ENCODE results near the gene SMCO2.

SMCO2 gene

GRCh38 chr12:27480016-27480415 lies 33.5 kb downstream of the SMCO2 start:
- Histone ChIP-seq H3K4ac (ENCODE audit: low read depth in 1 of 2, low read length in 2 of 2) (no peak overlapping the region), H2BK120ac (ENCODE audit: low read depth, low read length) (no peak overlapping the region), H3K79me1 (replicated peaks; ENCODE audit: low read length, poor library complexity, severe bottlenecking) (no peaks in the 10 kb centered on the region), H3K9ac (ENCODE audit: low read length) (no peak overlapping the region), H3K4me2 (ENCODE audit: low read length, poor library complexity, severe bottlenecking) (no peak overlapping the region), H4K91ac (ENCODE audit: low read length) (peak overlapping the region; percentile 83), H3K27ac (ENCODE audit: low read length, poor library complexity, severe bottlenecking) (no peak overlapping the region), H3K14ac (ENCODE audit: low read length in 2 of 2) (no peak overlapping the region), H2BK12ac (ENCODE audit: low read length in 2 of 2) (no peak overlapping the region), H3K4me1 (ENCODE audit: control insufficient read depth, insufficient read depth, low read depth, low read length) (no peaks in the 10 kb centered on the region), H2BK15ac (ENCODE audit: low read depth, poor library complexity, severe bottlenecking) (no peak overlapping the region), H3K9me3 (ENCODE audit: control insufficient read depth, low read length) (peaks cover 38% of the 10 kb centered on the region), H2AK5ac (ENCODE audit: low read length, severe bottlenecking) (no peak overlapping the region), H4K8ac (ENCODE audit: low read length) (no peak overlapping the region), H2BK5ac (ENCODE audit: low read depth, low read length, poor library complexity, severe bottlenecking) (no peak overlapping the region), H3K18ac (ENCODE audit: low read depth in 1 of 2, low read length in 2 of 2) (no peak overlapping the region), H2AFZ (ENCODE audit: low read depth, low read length) (no peak overlapping the region), H3K23ac (ENCODE audit: low read length in 2 of 2) (peak overlapping the region in 1 of 2 experiments; percentile 14), H3K27me3 (ENCODE audit: control insufficient read depth in 1 of 2, insufficient read depth in 1 of 2, low read length in 2 of 2) (no peaks in the 10 kb centered on the region), H3K36me3 (ENCODE audit: control insufficient read depth in 1 of 2, insufficient read depth in 2 of 2, low read depth in 1 of 2, low read length in 2 of 2) (peaks cover 0 to 4% of the 10 kb centered on the region in 2 experiments), H3K4me3 (ENCODE audit: insufficient read depth in 1 of 2, low read depth in 1 of 2, low read length in 2 of 2) (no peak overlapping the region)
- 100% methylated on average over 1 of the region's 1 CpG for WGBS
- no peak for DNase-seq

GRCh38 chr12:27486961-27487360 lies 40.4 kb downstream of the SMCO2 start:
- no peak for DNase-seq
- Histone ChIP-seq H3K4me1 (ENCODE audit: control insufficient read depth, insufficient read depth, low read depth, low read length) (no peaks in the 10 kb centered on the region), H3K9me3 (ENCODE audit: control insufficient read depth, low read length) (no peaks in the 10 kb centered on the region), H4K8ac (ENCODE audit: low read length) (no peak overlapping the region), H3K4me3 (ENCODE audit: insufficient read depth in 1 of 2, low read depth in 1 of 2, low read length in 2 of 2) (no peak overlapping the region), H3K27ac (ENCODE audit: low read length, poor library complexity, severe bottlenecking) (no peak overlapping the region), H2BK12ac (ENCODE audit: low read length in 2 of 2) (no peak overlapping the region), H3K4ac (ENCODE audit: low read depth in 1 of 2, low read length in 2 of 2) (no peak overlapping the region), H2BK5ac (ENCODE audit: low read depth, low read length, poor library complexity, severe bottlenecking) (no peak overlapping the region), H3K79me1 (replicated peaks; ENCODE audit: low read length, poor library complexity, severe bottlenecking) (no peaks in the 10 kb centered on the region), H3K27me3 (ENCODE audit: control insufficient read depth in 1 of 2, insufficient read depth in 1 of 2, low read length in 2 of 2) (no peaks in the 10 kb centered on the region), H2BK15ac (ENCODE audit: low read depth, poor library complexity, severe bottlenecking) (no peak overlapping the region), H2AFZ (ENCODE audit: low read depth, low read length) (no peak overlapping the region), H3K23ac (ENCODE audit: low read length in 2 of 2) (no peak overlapping the region), H3K36me3 (ENCODE audit: control insufficient read depth in 1 of 2, insufficient read depth in 2 of 2, low read depth in 1 of 2, low read length in 2 of 2) (no peaks in the 10 kb centered on the region), H3K18ac (ENCODE audit: low read depth in 1 of 2, low read length in 2 of 2) (no peak overlapping the region), H4K91ac (ENCODE audit: low read length) (no peak overlapping the region), H3K9ac (ENCODE audit: low read length) (no peak overlapping the region), H3K4me2 (ENCODE audit: low read length, poor library complexity, severe bottlenecking) (no peak overlapping the region), H2AK5ac (ENCODE audit: low read length, severe bottlenecking) (no peak overlapping the region), H3K14ac (ENCODE audit: low read length in 2 of 2) (no peak overlapping the region), H2BK120ac (ENCODE audit: low read depth, low read length) (no peak overlapping the region)

- Histone ChIP-seq H3K36me3 (ENCODE audit: control insufficient read depth in 1 of 2, insufficient read depth in 2 of 2, low read depth in 1 of 2, low read length in 2 of 2) (no peaks in the 10 kb centered on the region), H3K27me3 (ENCODE audit: control insufficient read depth in 1 of 2, insufficient read depth in 1 of 2, low read length in 2 of 2) (no peaks in the 10 kb centered on the region), H3K4ac (ENCODE audit: low read depth in 1 of 2, low read length in 2 of 2) (no peak overlapping the region), H3K23ac (ENCODE audit: low read length in 2 of 2) (no peak overlapping the region), H2AK5ac (ENCODE audit: low read length, severe bottlenecking) (no peak overlapping the region), H2AFZ (ENCODE audit: low read depth, low read length) (no peak overlapping the region), H3K18ac (ENCODE audit: low read depth in 1 of 2, low read length in 2 of 2) (no peak overlapping the region), H4K8ac (ENCODE audit: low read length) (no peak overlapping the region), H3K4me1 (ENCODE audit: control insufficient read depth, insufficient read depth, low read depth, low read length) (peaks cover 1% of the 10 kb centered on the region), H3K9me3 (ENCODE audit: control insufficient read depth, low read length) (no peaks in the 10 kb centered on the region), H3K27ac (ENCODE audit: low read length, poor library complexity, severe bottlenecking) (no peak overlapping the region), H3K4me3 (ENCODE audit: insufficient read depth in 1 of 2, low read depth in 1 of 2, low read length in 2 of 2) (no peak overlapping the region), H3K9ac (ENCODE audit: low read length) (no peak overlapping the region), H2BK5ac (ENCODE audit: low read depth, low read length, poor library complexity, severe bottlenecking) (no peak overlapping the region), H4K91ac (ENCODE audit: low read length) (no peak overlapping the region), H2BK12ac (ENCODE audit: low read length in 2 of 2) (no peak overlapping the region), H2BK120ac (ENCODE audit: low read depth, low read length) (no peak overlapping the region), H3K79me1 (replicated peaks; ENCODE audit: low read length, poor library complexity, severe bottlenecking) (no peaks in the 10 kb centered on the region), H3K14ac (ENCODE audit: low read length in 2 of 2) (no peak overlapping the region), H3K4me2 (ENCODE audit: low read length, poor library complexity, severe bottlenecking) (no peak overlapping the region), H2BK15ac (ENCODE audit: low read depth, poor library complexity, severe bottlenecking) (no peak overlapping the region)
- 90% methylated on average over 4 of the region's 5 CpGs for WGBS
- DNase-seq, result no peak
Observed at GRCh38 chr12:27488479-27488878, 41.9 kb downstream of the SMCO2 start.

- Histone ChIP-seq H3K27ac (ENCODE audit: low read length, poor library complexity, severe bottlenecking) (no peak overlapping the region), H3K23ac (ENCODE audit: low read length in 2 of 2) (no peak overlapping the region), H3K79me1 (replicated peaks; ENCODE audit: low read length, poor library complexity, severe bottlenecking) (no peaks in the 10 kb centered on the region), H2BK120ac (ENCODE audit: low read depth, low read length) (no peak overlapping the region), H4K91ac (ENCODE audit: low read length) (no peak overlapping the region), H3K4me2 (ENCODE audit: low read length, poor library complexity, severe bottlenecking) (no peak overlapping the region), H3K27me3 (ENCODE audit: control insufficient read depth in 1 of 2, insufficient read depth in 1 of 2, low read length in 2 of 2) (no peaks in the 10 kb centered on the region), H3K4me1 (ENCODE audit: control insufficient read depth, insufficient read depth, low read depth, low read length) (peaks cover 1% of the 10 kb centered on the region), H3K36me3 (ENCODE audit: control insufficient read depth in 1 of 2, insufficient read depth in 2 of 2, low read depth in 1 of 2, low read length in 2 of 2) (no peaks in the 10 kb centered on the region), H2AK5ac (ENCODE audit: low read length, severe bottlenecking) (no peak overlapping the region), H2BK5ac (ENCODE audit: low read depth, low read length, poor library complexity, severe bottlenecking) (no peak overlapping the region), H2AFZ (ENCODE audit: low read depth, low read length) (no peak overlapping the region), H2BK12ac (ENCODE audit: low read length in 2 of 2) (no peak overlapping the region), H3K9me3 (ENCODE audit: control insufficient read depth, low read length) (no peaks in the 10 kb centered on the region), H3K4me3 (ENCODE audit: insufficient read depth in 1 of 2, low read depth in 1 of 2, low read length in 2 of 2) (no peak overlapping the region), H3K9ac (ENCODE audit: low read length) (no peak overlapping the region), H3K14ac (ENCODE audit: low read length in 2 of 2) (no peak overlapping the region), H2BK15ac (ENCODE audit: low read depth, poor library complexity, severe bottlenecking) (no peak overlapping the region), H3K18ac (ENCODE audit: low read depth in 1 of 2, low read length in 2 of 2) (no peak overlapping the region), H4K8ac (ENCODE audit: low read length) (no peak overlapping the region), H3K4ac (ENCODE audit: low read depth in 1 of 2, low read length in 2 of 2) (no peak overlapping the region)
- no peak for DNase-seq
- WGBS, result 86% methylated on average over 1 of the region's 2 CpGs
Observed at GRCh38 chr12:27491226-27491625, 44.7 kb downstream of the SMCO2 start.

Data from mesenchymal stem cell (in vitro differentiated cells and primary cell).